ENCODE data around the gene NTM.

GRCh38 chr11:131624531-131624930 is 254.1 kb downstream of the NTM start:
- TF ChIP-seq CTCF (IDR thresholded peaks at IDR 0.05) (no peak), EP300 (IDR thresholded peaks at IDR 0.05) (no peak), POLR2A (IDR thresholded peaks at IDR 0.05) (no peak), POLR2AphosphoS5 (IDR thresholded peaks at IDR 0.05) (no peak)
